Activated CD8-positive, alpha-beta memory T cell treated with anti-CD3 and anti-CD28 coated beads for 1 hour (primary cell): ENCODE results near the gene STK10.
A peak's percentile ranks its signal among the peaks of the same experiment; 100 is the strongest.

Experiments used
- DNase-seq, 2 donors: peaks; one replicate each; pipeline ENCODE4 v3.0.0-alpha.2; 2020; ENCODE audit warnings: low read depth in 1 of 2; ENCODE audit errors: extremely low read depth in 1 of 2

Gene STK10

DNA sequence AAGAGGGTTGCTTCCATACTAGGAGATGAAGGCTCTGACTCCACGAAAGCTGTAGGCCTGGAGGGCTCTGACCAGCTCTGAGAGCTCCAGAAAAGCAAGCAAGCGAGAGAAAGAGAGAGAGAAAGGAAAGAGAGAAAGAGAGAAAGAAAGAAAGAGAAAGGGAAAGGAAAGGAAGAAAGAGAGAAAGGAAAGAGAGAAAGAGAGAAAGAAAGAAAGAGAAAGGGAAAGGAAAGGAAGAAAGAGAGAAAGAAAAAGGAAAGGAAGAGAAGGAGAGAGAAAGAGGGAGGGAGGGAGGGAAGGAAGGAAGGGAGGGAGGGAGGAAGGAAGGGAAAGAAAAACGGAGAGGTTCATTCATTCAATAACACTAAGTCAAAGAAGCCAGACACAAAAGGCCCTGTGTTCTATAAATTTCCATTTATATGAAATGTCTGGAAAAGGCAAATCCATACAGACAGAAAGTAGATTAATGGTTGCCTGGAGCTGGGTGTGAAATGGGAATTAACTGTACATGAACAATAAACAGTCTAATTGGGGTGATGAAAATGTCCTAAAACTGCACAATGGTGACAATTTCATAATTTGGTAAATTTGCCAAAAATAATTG is 1.8 kb upstream of the STK10 start:
- no peak for DNase-seq

DNA sequence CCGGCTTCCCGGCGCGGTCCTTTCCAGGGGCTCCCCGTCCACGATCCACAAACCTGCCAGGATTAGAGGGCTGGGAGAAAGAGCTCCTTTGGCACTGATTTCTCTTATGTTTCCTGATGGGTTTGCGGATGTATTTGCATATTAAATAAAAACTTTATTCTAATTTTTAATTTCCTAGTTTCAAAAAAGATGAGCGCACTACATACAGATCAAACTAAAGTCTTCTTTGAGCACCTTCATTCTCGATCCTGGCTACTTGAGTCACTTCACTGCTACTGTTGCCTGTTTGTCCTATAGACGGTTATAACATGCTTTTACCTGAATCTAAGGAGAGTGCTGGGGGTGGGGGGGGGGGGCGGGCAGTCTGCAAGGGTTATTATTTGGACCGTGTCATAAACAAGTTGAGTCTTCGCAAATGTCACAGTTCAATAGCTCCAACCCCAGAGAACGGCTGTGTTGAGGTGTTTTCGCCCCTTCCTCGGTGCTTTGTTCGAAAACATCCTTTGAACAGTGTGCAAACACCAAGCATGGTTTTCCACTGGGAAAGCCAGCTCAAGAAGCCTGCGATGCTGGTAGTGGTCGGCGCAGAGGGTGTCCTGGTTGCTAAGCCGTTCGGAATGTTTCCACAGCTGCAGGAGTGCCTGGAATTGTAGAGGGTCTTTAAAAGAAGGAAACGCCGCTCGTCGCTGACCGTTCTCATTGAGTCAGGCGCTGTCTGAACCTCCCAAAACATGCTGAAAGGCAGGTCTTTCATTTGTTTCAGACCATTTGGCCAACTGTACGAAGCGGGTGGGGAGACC is 1.1 kb upstream of the STK10 start:
- no peak for DNase-seq

DNA sequence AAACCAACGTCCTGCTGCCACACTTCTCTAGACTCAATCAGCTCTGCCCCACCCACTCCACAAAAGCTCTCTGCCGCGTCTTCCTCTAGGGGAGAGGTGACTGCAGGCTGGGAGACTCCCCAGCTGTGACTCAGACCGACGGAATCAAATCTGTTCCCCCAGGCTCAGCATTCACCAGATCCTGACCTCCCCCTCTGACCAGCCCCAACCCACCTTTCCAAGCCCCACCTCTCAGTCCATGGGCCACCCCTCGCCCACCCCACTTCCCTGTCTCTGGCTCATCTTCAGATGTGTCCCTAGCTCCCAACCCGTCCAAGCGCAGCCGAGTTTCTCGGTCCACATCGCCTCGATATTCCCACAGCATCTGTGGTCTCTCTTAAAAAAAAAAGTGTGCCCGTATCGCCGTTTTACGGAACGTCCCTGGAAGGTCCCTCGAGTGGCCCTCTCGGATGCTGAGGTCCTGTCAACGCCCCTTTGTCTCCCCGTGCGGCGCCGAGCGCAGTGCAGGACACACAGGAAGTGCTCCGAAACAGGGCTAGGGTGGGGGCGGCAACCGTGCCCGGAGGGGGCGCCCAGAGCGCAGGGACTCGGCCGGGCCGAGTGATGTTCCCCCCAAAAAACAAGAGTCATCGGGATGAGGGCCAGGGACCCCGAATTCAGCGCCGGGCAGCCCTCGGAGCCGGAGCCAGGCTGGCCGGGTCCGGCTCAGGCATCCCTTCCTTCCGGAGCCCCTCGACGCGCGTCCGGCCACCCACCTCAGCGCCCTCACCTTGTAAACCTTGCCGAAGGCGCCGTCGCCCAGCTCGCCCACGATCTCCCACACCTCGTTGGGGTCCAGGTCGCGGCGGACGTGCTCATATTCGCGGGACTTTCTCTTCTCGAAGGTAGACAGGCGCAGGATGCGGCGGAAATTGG is 649 bp downstream of the STK10 start:
- DNase-seq: no peak

DNA sequence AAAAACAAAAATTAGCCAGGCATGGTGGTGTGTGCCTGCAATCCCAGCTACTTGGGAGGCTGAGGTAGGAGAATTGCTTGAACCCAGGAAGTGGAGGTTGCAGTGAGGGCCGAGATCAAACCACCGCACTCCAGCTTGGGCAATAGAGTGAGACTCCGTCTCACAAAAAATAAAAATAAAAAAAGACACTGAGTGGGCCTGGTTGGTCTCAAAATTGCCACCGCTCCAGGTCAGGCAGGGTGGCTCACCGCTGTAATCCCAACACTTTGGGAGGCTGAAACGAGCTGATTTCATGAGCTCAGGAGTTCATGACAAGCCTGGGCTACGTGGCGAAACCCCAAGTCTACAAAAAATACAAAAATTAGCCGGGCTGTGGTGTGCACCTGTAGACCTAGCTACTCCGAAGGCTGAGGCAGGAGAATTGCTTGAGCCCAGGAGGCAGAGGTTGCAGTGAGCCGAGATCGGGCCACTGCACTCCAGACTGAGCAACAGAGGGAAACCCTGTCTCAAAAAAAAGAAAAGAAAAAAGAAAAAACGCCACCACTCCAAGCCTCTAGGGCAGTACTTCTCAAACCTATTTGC is 1.8 kb downstream of the STK10 start:
- no peak for DNase-seq

DNA sequence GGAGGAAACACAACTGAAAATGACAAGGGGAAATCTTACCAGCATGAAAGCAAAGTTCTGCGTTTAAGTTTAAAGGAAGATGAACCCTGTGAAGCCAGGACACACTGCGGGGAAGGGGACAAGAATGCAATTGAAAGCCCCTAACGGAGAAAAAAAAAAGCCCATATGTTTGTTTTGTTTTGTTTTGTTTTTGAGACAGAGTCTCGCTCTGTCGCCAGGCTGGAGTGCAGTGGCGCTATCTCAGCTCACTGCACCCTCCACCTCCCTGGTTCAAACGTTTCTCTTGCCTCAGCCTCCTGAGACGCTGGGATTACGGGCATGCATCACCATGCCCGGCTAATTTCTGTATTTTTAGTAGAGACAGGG is 2.9 kb downstream of the STK10 start:
- DNase-seq: no peak

DNA sequence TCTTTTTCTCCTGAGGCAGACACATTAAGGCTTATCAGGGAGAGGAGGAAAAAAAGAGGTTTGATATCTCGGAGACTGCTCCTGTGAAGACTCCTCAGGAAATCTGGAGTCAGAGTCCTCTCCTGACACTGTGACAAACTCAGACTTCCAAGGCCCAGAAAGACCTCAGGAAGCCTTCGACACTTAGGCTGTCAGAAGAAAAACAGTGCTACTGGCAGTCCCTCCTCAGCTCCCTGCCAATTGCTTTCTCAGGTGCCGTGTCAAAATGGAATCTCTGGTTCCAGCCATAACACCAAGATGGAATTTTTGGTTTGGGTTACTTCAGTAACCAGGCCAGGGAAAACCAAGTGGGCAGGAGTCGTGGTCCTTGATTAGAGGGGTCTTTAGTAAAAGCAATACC is 4.1 kb downstream of the STK10 start:
- no peak for DNase-seq

DNA sequence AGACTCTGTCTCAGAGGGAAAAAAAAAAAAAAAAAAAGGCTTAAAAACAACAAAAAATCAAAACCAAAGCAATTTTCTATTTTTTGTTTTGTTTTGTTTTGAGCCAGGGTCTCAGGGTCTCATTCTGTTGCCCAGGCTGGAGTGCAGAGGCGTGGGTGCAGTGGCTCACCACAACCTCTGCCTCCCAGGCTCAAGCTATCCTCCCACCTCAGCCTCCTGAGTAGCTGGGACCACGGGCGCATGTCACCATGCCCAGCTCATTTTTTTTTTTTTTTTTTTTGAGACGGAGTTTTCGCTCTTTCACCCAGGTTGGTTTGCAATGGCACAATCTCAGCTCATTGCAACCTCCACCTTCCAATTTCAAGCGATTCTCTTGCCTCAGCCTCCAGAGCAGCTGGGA is 5.7 kb downstream of the STK10 start:
- DNase-seq: no peak

DNA sequence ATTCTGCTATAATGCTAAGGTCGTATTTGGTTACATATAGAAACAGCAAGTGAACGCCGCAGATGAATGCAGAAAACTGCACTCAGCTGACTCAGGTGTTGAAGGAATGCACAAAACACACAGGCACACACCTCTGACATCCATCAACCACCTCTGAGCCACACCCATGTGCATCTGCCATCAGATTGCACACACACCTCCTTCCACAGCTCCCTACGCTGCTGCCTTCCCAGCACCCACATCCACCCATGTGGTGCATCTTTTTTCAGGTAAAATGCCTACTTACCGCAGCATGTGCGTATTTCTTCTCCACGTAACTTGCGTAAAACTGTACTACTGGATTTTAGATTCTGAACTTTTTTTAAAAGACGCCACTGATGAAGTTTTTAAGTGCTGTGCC is 7.1 kb downstream of the STK10 start:
- DNase-seq: no peak

DNA sequence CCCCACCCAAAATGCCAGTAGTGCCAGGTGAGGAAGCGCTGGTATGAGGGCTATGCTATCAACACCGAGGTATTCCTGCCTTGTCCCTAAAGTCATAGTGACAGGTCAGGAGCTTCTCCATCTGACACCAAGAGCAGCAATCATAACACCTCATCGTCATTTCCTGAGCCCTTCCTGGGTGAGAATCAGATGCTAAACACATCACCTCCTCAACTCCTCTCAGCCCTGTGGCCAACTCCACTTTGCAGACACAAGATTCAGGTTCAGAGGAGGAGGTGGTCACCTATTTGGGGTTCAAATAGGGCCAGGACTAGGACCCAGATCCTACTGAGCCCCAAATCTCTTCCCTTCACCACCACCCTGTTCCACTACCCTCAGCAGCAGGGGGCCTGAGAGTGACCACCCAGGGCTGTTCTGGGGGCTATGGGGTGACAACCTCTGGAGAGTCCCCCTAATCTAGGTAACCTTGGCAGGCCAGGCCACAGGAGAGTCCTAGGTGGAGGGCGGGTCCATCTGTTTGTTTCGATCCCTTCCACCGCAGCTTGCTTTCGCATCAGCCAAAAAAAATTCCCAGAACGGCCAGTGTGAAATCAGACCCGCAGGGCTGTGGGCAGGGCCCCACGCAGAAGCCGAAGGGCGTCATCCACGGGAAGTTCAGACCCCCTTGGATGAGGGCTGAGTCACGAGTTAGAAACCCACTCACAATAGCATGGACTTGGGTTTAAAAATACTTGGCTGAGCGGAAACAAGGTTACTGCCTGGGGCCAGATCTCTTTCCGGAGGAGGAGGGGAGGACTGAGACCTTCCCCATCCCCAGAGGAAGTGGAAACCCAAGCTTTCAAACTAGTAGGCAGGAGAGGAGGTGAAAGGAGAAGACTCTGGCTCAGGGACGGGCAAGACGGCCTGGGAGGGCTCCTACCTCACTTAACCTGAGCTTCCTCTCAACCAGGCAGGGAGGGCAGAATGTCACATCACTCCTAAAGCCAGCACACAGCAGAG is 8.7 kb downstream of the STK10 start:
- DNase-seq: no peak

DNA sequence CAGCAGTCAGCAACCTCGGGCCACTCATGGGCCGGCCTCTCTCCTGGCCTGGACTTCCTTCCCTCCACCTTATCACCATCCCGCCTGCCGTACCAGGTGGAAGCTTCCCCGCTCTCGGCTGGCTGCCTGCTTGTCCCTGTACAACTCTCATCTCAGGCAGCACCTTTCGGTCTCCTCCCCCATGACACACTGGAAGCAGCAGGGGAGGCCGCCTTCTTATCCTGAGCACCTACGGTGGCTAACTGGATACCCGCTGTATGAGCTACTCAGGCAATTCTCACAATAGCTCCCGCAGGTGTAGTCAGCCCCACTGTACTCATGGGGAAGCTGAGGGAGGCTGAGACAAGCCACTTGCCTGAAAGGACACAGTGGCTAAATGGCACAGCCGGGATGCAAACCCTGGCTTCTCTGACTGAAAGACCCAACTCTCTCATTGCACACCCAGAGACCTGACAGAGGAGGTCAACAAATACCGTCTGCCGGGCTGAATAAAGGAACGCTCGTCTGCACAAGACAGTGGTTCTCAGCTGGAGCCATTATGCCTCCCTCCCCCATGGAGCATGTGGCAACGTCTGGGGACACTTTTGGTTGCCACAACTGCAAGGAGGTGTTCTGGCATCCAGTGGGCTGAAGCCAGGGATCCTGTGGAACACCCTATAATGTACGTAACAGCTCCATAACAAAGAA is 9.6 kb downstream of the STK10 start:
- no peak for DNase-seq

DNA sequence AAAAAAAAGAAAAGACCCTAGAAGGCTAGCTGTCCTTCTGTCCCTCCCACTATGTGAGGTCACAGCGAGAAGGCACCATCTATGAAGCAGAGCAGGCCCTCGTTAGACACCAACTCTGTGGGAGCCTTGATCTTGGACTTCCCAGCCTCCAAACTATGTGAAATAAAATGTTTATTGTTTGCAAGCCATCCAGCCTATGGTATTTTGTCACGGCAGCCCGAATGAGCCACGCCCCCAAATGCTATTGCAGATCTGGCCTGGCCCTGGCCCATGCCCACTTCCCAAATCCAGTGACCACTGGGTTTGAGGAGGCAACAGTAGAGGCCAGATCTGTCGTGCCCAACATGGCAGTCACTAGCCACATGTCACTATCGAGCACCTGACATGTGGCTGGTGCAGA is 10.8 kb downstream of the STK10 start:
- DNase-seq: no peak

DNA sequence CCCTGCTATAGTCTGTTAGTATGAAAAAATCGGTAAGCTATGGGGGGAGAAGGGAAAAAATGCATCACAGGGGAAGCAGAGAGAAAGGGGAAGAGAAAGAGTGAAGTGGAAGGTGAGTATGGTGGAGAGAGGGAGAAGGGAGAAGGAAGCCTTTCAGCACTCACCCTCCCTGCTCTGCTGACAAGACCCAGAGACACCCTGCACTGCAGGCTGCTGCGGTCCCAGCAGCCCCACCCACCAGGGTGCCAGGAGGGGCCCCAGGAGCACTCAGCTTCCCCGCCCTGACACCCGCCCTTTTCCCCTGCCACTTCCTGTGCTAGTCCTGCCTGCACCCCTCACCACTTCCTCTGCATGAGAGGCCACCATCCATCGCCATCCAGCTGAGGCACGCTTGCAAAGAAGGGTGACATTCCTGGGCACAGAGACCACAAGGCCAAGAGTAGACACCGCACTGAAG is 12.7 kb downstream of the STK10 start:
- DNase-seq: peak; percentile 77 to 81

DNA sequence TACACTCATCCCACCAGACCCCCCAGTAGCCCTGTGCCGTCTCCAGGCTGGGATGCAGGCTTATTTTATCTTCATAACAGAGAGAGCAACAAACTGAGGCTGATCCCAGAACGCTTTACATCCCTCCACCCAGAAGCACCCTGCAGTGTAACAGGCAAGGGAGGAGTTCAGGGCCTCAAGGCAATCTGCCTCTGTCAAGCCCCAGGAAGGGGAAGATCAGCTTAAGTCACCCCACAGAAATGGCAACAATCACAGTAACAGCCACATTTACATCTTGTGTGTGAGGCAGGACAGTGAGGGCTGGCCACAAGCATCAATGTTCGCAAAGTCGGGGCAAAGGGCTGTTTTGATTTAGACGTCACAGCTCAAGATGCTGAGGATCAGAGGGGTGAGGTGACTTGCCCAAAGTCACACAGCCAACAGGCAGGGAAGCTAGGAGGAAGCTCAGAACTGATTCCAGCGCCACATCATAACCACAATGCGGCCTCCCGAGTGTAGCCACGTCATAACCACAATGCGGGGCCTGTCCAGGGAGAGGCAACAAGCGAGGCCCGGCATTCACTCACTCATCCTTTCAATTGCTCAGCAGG is 14.4 kb downstream of the STK10 start:
- DNase-seq: peak in 1 of 2 donors; percentile 55

DNA sequence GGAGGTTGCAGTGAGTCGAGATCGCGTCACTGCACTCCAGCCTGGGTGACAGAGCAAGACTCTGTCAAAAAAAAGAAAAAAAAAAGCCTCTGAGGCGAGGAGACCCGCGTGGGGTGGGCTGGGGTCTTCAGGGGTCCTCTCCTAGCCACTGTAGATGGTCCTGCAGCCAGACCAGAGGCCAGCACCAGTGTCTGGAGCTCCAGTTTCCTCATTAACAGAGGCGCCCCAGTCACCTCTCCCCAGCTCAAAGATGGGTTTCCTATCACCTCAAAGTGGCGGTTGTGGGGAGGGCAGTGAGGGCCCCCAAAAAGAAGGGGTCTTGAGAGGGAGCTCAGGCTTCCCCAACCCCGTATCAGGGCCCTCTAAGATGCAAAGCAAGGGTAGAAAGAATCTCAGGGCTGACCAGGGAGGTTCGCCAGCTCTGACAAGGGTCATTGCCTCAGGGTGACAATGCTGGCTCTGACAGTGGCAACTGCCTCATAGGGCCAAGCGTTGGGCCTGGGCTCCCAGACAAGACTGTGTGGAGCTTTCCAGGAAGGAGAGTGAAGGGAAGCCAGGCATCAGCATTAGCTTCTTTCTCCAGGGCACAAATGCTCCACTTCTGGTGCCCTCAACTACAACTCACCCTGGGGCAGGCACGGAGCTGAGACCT is 15.0 kb downstream of the STK10 start:
- no peak for DNase-seq

DNA sequence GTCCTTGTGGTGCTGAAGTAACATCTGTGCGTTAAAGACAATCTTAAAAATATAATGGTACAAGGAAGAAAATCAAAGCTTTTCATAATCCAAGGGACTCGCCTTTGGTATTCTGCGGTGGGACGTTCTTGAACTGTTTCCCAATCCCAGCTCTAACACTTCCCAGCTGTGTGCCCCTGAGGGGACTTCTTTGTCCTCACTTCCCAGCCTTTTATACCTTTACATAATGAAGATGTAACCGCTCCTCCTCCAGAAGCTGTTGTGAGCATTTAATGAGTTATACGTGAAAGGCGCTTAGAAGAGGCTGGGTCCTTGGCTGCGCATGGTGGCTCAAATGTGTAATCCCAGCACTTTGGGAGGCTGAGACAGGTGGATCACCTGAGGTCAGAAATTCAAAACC is 16.9 kb downstream of the STK10 start:
- no peak for DNase-seq

DNA sequence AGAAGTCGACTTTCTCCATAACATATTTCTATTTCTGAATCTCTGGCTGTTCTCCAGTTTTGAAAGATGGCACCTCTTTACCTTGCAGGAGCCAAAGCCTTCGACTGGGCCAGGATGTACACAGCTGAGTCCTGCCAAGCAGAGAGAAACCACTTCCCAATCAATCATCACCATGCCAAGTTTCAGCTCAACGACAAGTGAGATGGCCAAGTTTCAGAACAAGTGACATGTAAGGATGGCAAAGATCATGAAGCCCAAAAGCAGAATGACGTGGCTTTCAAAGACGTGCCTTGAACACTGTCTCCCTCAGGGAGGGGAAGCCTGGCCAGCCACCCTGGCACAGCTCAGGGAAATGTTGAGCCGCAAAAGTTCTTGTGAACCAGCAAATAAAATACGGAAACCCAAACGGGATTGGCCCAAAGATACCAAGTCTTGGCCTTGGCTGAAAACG is 17.7 kb downstream of the STK10 start:
- no peak for DNase-seq

DNA sequence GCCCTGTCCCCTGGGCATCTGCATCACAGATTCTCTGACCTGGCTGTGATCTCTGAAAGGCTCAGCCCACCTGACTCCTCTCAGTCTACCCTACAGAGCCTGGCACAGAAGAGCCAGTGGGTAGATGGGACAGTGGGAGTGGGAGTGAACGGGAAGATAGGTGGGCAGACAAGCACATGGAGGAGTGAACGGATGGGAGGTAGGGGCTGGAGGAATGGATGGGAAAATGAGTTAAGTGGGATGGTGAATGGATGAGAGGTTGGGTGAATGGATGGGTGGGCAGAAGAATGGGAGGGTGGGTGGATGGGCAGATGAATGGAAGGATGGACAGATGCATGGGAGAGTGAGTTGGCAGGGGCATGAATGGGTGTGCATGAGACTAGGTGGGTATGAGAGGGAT is 18.8 kb downstream of the STK10 start:
- no peak for DNase-seq

DNA sequence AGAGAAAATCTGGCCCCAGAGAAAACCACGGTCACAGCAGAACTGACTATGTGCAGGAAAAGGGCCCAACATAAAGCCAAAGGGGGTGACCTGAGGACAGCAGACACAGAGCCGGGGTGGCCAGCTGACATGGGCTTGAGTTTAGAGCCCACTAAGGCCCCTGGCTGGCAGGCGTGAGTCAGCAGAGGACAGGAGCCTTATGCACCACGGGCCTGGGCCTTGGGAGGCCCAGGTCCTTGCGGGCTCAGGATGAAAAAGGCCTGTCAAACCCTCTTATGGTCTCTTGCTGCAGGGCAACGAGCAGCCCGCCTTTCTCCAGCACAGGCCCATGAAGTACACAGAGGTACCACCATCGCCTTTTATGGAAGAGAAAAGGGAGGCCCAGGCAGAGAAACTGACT is 19.7 kb downstream of the STK10 start:
- DNase-seq: no peak

DNA sequence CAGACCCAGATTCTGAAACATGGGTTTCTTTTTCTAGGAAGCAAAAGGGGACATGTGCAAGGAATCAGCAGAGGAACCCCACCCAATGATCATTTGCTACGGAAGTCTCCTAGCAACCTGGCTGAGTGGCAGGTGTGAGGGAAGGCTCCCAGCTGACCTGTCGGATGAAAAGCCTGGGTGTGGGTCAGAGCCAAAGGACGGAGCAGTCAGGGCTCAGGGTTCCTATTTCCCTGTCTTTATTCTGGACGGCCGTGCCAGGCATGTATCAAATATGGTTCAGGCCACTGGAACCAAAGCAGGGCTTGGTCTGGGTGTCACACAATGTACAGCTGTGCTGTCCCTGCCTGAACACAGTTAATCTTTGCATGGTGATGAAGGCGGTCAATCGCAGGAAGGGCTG is 20.1 kb downstream of the STK10 start:
- DNase-seq: no peak
